ENCODE data around the gene KIAA0586. TPM values are rescaled to one million over a fixed set of nuclear protein-coding genes. Genes with fewer than 3 reads are reported as not detected.
A peak's percentile ranks its signal among the peaks of the same experiment; 100 is the strongest.

The KIAA0586 gene
- total and polyA plus RNA-seq, 11 donors = 5.9 to 19.7 (median 13.6) TPM

- ATAC-seq (peak in 3 of 4 donors; percentile 22 to 70 (median 60)), DNase-seq (no peak)
- no peaks in the 10 kb centered on the region for H3K27me3 ChIP-seq
- WGBS, 4 donors = 60 to 72% (median 67%) methylated on average over 5 of the region's 5 CpGs
- no peak overlapping the region for H3K27ac ChIP-seq
- no peaks in the 10 kb centered on the region for H3K4me1 ChIP-seq
- peaks cover 0 to 100% (median 83%) of the 10 kb centered on the region in 9 donors for H3K36me3 ChIP-seq
- no peaks in the 10 kb centered on the region for H3K9me3 ChIP-seq
- intact Hi-C loops (cut with DNase I) = no loop called here
- H3K4me3 ChIP-seq = no peak overlapping the region
- no peak for TF ChIP-seq CTCF (IDR thresholded peaks at IDR 0.05)
- TF ChIP-seq POLR2A (IDR thresholded peaks at IDR 0.05) = no peak
Observed at GRCh38 chr14:58444627-58445026, 17.1 kb downstream of the KIAA0586 start.

- Histone ChIP-seq H3K9me3 (no peaks in the 10 kb centered on the region), H3K4me1 (no peaks in the 10 kb centered on the region), H3K36me3 (peaks cover 0 to 98% (median 74%) of the 10 kb centered on the region in 9 donors), H3K27me3 (no peaks in the 10 kb centered on the region), H3K4me3 (no peak overlapping the region), H3K27ac (no peak overlapping the region)
- DNase-seq (no peak), ATAC-seq (no peak)
- TF ChIP-seq CTCF (IDR thresholded peaks at IDR 0.05) = no peak
- no peak for TF ChIP-seq POLR2A (IDR thresholded peaks at IDR 0.05)
- 89 to 93% (median 91%) methylated on average over 9 of the region's 9 CpGs for WGBS, 4 donors
- intact Hi-C loops (cut with DNase I) = no loop called here
Observed at GRCh38 chr14:58455593-58456265, 28.2 kb downstream of the KIAA0586 start.

DNA sequence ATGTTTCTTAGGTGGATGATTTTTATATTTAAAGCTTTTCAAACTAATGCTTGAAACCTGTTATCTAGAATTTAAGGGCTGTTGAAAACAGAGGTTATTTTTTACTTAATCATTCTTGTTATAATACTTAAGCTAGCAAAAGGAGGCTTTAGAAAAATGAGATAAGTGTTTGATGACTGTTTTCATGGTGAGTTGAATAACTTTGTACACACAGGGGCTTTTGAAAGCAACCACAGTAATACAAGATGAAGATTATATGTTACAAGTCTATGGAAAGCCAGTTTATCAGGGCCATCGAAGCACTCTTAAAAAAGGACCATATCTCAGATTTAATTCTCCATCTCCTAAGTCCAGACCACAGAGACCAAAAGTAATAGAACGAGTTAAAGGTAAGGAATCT is 33.3 kb downstream of the KIAA0586 start:
- TF ChIP-seq POLR2A (IDR thresholded peaks at IDR 0.05) = no peak
- no peak for TF ChIP-seq CTCF (IDR thresholded peaks at IDR 0.05)
- Histone ChIP-seq H3K27ac (no peak overlapping the region), H3K4me3 (no peak overlapping the region), H3K9me3 (no peaks in the 10 kb centered on the region), H3K4me1 (no peaks in the 10 kb centered on the region), H3K36me3 (peaks cover 0 to 100% (median 86%) of the 10 kb centered on the region in 9 donors), H3K27me3 (no peaks in the 10 kb centered on the region)
- DNase-seq (no peak), ATAC-seq (no peak)
- 87 to 90% (median 89%) methylated on average over 2 of the region's 2 CpGs for WGBS, 4 donors
- intact Hi-C loops (cut with DNase I) = no loop called here

GRCh38 chr14:58463147-58463546 is 35.6 kb downstream of the KIAA0586 start:
- Histone ChIP-seq H3K36me3 (peaks cover 0 to 100% (median 91%) of the 10 kb centered on the region in 9 donors), H3K9me3 (no peaks in the 10 kb centered on the region), H3K4me3 (no peak overlapping the region), H3K27ac (no peak overlapping the region), H3K27me3 (no peaks in the 10 kb centered on the region), H3K4me1 (no peaks in the 10 kb centered on the region)
- TF ChIP-seq POLR2A (IDR thresholded peaks at IDR 0.05) (no peak), CTCF (IDR thresholded peaks at IDR 0.05) (no peak)
- intact Hi-C loops (cut with DNase I) = no loop called here
- DNase-seq (no peak), ATAC-seq (no peak)
- 97 to 99% (median 99%) methylated on average over 2 of the region's 2 CpGs for WGBS, 4 donors
